K562 (cell line): ENCODE measurements around the gene DPM2. TPM values are rescaled to one million over a fixed set of nuclear protein-coding genes. Genes with fewer than 3 reads are reported as not detected.

Experiments used
- BACH1 ChIP-seq: fragments of 200-800 bp; sonication (Bioruptor generic); IDR thresholded peaks from 2 replicates; pipeline ENCODE4 v1.6.1; 2016; ENCODE audit warnings: missing genetic modification characterization, missing compliant biosample characterization
- FOS ChIP-seq: IDR thresholded peaks from 3 replicates; pipeline ENCODE4 v1.6.1; 2011; ENCODE audit not compliant: insufficient read length; ENCODE audit errors: extremely low read depth
- FOXP1 ChIP-seq: sonication (generic); formaldehyde crosslinking; IDR thresholded peaks from 2 replicates; pipeline ENCODE4 v1.8.0; 2022; ENCODE audit warnings: mild to moderate bottlenecking, missing genetic modification reagents
- HDAC2 ChIP-seq: fragments of 450-650 bp; IDR thresholded peaks from 2 replicates; pipeline ENCODE4 v1.6.1; 2016; ENCODE audit warnings: mild to moderate bottlenecking
- MAFG ChIP-seq: fragments of 450-650 bp; conservative IDR thresholded peaks from 2 replicates; pipeline ENCODE4 v1.6.1; 2016; ENCODE audit warnings: missing genetic modification characterization, missing compliant biosample characterization
- MECOM ChIP-seq: fragments of 250-450 bp; sonication (Bioruptor Pico); IDR thresholded peaks from 2 replicates; pipeline ENCODE4 v1.8.0; 2022; ENCODE audit warnings: inconsistent platforms
- NFATC3 ChIP-seq: fragments of 450-650 bp; IDR thresholded peaks from 2 replicates; pipeline ENCODE4 v1.6.1; 2017; ENCODE audit warnings: mild to moderate bottlenecking
- PHF21A ChIP-seq: fragments of 450-650 bp; IDR thresholded peaks from 2 replicates; pipeline ENCODE4 v1.6.1; 2017; ENCODE audit warnings: low read depth, borderline replicate concordance
- SAFB ChIP-seq: fragments of 200-400 bp; formaldehyde crosslinking; IDR thresholded peaks from 2 replicates; pipeline ENCODE4 v1.6.1; 2017; ENCODE audit warnings: low read depth, low read length, borderline replicate concordance
- SMARCC2 ChIP-seq: fragments of 450-650 bp; IDR thresholded peaks from 2 replicates; pipeline ENCODE4 v1.6.1; 2017; ENCODE audit warnings: antibody characterized with exemption, moderate library complexity, mild to moderate bottlenecking, low read depth
- SP1 ChIP-seq: sonication (generic); formaldehyde crosslinking; IDR thresholded peaks from 2 replicates; pipeline ENCODE4 v1.8.1; 2022; ENCODE audit warnings: mild to moderate bottlenecking, missing genetic modification reagents
- TCF3 ChIP-seq: sonication (generic); formaldehyde crosslinking; IDR thresholded peaks from 2 replicates; pipeline ENCODE4 v1.4.0; 2020; ENCODE audit warnings: mild to moderate bottlenecking, missing genetic modification reagents
- polyA plus RNA-seq, 8 experiments: library from polyadenylated mRNA; depleted of rRNA in 4 of 8; stranded (reverse) in 5 of 8; unstranded in 3 of 8; fragments of >200 nt; fragmentation: Nextera tagmentation in 2 of 8; fragmentation: Illumina TruSeq in 1 of 8; extraction: Ambion mirVana in 2 of 8; extraction: Trizol in 1 of 8; gene quantifications; 2 replicates each; pipeline versions ENCODE4 v1.2.1 to v1.2.3, GENCODE V29; 2011 to 2014; ENCODE audit warnings: inconsistent platforms in 1 of 8, missing spikeins in 1 of 8
- total RNA-seq, 7 experiments: library from RNA; depleted of rRNA in 6 of 7; stranded (reverse); fragments of >200 nt in 6 of 7; fragmentation: Illumina TruSeq in 2 of 7; extraction: Trizol in 2 of 7; gene quantifications; 2 replicates each; pipeline versions ENCODE4 v1.2.1 to v1.2.3, GENCODE V29; 2011 to 2021; ENCODE audit warnings: low replicate concordance in 1 of 7
- TF ChIP-seq, protein P1 (sequence below): fragments of 250-450 bp; sonication (Bioruptor Pico); IDR thresholded peaks from 2 replicates; pipeline ENCODE4 v1.4.0; 2020
- TF ChIP-seq, protein P2 (sequence below): IDR thresholded peaks from 2 replicates; pipeline ENCODE4 v1.6.1; 2011; ENCODE audit not compliant: insufficient read length; ENCODE audit errors: extremely low read depth
- TF ChIP-seq, protein P3 (sequence below): sonication (generic); formaldehyde crosslinking; IDR thresholded peaks from 2 replicates; pipeline ENCODE4 v1.8.1; 2023; ENCODE audit warnings: mild to moderate bottlenecking, missing genetic modification reagents
- TF ChIP-seq, protein P4 (sequence below), 2 experiments: IDR thresholded peaks; 2 replicates each; pipeline ENCODE4 v1.6.1; 2012; ENCODE audit warnings: improper control_type of control experiment in 2 of 2, low read depth in 2 of 2, low read length in 2 of 2, borderline replicate concordance in 1 of 2

The DPM2 gene
- total and polyA plus RNA-seq, 9 of the 15 experiments (the other 6 are each of a cell fraction or from before 2014, with no cell fraction given) = 43.5 to 126 (median 71.1) TPM

DNA sequence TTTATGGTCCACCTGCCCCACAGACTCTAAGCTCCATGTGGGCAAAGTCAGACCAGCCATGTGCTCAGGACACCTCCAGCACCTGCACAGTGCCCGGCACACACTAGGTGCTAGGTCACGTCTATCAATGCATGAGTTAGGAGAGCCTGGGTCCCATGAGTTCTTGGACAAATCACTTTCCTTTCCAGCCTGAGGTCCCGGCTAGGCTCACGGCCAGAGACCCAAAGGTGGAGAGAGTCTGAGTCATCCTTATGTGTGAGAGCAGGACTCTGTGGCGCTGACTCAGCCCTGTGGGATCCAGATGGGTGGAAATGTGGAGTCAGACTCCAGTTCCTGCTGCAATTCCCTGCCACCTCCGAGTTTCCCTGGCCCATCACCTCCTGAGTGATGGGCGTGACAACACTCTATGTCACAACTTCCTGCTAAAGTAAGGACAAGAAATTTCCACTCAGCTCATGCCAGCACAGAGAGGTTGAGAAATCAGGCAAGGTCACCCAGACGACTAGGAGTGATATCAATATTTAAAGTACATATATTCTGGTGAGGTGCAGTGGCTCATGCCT, 18.3 kb downstream of the DPM2 start (continued):
- TF ChIP-seq, protein P1, sequence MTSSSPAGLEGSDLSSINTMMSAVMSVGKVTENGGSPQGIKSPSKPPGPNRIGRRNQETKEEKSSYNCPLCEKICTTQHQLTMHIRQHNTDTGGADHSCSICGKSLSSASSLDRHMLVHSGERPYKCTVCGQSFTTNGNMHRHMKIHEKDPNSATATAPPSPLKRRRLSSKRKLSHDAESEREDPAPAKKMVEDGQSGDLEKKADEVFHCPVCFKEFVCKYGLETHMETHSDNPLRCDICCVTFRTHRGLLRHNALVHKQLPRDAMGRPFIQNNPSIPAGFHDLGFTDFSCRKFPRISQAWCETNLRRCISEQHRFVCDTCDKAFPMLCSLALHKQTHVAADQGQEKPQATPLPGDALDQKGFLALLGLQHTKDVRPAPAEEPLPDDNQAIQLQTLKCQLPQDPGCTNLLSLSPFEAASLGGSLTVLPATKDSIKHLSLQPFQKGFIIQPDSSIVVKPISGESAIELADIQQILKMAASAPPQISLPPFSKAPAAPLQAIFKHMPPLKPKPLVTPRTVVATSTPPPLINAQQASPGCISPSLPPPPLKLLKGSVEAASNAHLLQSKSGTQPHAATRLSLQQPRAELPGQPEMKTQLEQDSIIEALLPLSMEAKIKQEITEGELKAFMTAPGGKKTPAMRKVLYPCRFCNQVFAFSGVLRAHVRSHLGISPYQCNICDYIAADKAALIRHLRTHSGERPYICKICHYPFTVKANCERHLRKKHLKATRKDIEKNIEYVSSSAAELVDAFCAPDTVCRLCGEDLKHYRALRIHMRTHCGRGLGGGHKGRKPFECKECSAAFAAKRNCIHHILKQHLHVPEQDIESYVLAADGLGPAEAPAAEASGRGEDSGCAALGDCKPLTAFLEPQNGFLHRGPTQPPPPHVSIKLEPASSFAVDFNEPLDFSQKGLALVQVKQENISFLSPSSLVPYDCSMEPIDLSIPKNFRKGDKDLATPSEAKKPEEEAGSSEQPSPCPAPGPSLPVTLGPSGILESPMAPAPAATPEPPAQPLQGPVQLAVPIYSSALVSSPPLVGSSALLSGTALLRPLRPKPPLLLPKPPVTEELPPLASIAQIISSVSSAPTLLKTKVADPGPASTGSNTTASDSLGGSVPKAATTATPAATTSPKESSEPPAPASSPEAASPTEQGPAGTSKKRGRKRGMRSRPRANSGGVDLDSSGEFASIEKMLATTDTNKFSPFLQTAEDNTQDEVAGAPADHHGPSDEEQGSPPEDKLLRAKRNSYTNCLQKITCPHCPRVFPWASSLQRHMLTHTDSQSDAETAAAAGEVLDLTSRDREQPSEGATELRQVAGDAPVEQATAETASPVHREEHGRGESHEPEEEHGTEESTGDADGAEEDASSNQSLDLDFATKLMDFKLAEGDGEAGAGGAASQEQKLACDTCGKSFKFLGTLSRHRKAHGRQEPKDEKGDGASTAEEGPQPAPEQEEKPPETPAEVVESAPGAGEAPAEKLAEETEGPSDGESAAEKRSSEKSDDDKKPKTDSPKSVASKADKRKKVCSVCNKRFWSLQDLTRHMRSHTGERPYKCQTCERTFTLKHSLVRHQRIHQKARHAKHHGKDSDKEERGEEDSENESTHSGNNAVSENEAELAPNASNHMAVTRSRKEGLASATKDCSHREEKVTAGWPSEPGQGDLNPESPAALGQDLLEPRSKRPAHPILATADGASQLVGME (CRISPR knock-in tag) = no peak
- TF ChIP-seq, protein P2, sequence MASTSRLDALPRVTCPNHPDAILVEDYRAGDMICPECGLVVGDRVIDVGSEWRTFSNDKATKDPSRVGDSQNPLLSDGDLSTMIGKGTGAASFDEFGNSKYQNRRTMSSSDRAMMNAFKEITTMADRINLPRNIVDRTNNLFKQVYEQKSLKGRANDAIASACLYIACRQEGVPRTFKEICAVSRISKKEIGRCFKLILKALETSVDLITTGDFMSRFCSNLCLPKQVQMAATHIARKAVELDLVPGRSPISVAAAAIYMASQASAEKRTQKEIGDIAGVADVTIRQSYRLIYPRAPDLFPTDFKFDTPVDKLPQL = no peak
- TF ChIP-seq TCF3 (CRISPR knock-in tag) (peak; percentile 17; the same call in 1 of the 2 replicates), HDAC2 (peak; percentile 81), MECOM (CRISPR knock-in tag) (no peak), FOS (peak; percentile 66), SAFB (no peak), SMARCC2 (peak; percentile 37; the same call in 1 of the 2 replicates), PHF21A (0 out of 2 replicates have a peak, but pooled peaks have one; percentile 74), MAFG (tag) (peak; percentile 85), FOXP1 (CRISPR knock-in tag) (0 out of 2 replicates have a peak, but pooled peaks have one; percentile 14), NFATC3 (peak; percentile 77; the same call in 1 of the 2 replicates), BACH1 (tag) (peak; percentile 89), SP1 (CRISPR knock-in tag) (peak; percentile 60)
- TF ChIP-seq, protein P3, sequence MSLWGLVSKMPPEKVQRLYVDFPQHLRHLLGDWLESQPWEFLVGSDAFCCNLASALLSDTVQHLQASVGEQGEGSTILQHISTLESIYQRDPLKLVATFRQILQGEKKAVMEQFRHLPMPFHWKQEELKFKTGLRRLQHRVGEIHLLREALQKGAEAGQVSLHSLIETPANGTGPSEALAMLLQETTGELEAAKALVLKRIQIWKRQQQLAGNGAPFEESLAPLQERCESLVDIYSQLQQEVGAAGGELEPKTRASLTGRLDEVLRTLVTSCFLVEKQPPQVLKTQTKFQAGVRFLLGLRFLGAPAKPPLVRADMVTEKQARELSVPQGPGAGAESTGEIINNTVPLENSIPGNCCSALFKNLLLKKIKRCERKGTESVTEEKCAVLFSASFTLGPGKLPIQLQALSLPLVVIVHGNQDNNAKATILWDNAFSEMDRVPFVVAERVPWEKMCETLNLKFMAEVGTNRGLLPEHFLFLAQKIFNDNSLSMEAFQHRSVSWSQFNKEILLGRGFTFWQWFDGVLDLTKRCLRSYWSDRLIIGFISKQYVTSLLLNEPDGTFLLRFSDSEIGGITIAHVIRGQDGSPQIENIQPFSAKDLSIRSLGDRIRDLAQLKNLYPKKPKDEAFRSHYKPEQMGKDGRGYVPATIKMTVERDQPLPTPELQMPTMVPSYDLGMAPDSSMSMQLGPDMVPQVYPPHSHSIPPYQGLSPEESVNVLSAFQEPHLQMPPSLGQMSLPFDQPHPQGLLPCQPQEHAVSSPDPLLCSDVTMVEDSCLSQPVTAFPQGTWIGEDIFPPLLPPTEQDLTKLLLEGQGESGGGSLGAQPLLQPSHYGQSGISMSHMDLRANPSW (CRISPR knock-in tag) = 0 out of 2 replicates have a peak, but pooled peaks have one; percentile 46
- TF ChIP-seq, protein P4, sequence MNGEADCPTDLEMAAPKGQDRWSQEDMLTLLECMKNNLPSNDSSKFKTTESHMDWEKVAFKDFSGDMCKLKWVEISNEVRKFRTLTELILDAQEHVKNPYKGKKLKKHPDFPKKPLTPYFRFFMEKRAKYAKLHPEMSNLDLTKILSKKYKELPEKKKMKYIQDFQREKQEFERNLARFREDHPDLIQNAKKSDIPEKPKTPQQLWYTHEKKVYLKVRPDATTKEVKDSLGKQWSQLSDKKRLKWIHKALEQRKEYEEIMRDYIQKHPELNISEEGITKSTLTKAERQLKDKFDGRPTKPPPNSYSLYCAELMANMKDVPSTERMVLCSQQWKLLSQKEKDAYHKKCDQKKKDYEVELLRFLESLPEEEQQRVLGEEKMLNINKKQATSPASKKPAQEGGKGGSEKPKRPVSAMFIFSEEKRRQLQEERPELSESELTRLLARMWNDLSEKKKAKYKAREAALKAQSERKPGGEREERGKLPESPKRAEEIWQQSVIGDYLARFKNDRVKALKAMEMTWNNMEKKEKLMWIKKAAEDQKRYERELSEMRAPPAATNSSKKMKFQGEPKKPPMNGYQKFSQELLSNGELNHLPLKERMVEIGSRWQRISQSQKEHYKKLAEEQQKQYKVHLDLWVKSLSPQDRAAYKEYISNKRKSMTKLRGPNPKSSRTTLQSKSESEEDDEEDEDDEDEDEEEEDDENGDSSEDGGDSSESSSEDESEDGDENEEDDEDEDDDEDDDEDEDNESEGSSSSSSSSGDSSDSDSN (IDR thresholded peaks at IDR 0.05; ENCODE audit: borderline replicate concordance in 1 of 2, low read depth in 2 of 2, low read length in 2 of 2) = 0 out of 4 replicates have a peak, but pooled peaks of 1 of the 2 experiments have one; percentile 17
